ENCODE results near the gene CBFA2T2.
"Not testable (repeated sequence)": the region's sequence is repeated elsewhere in the genome, so short reads cannot be mapped to it uniquely, and the experiment has no call there.

Gene CBFA2T2

GRCh38 chr20:33490023-33490933, at the start of gene CBFA2T2:
TSS of gene CBFA2T2 (plus strand) at chr20:33490096. CDS start at chr20:33490268, 172 bp downstream.
- TF ChIP-seq Cebpa-rat (IDR thresholded peaks at IDR 0.05): no peak
- no peaks in the 10 kb centered on the region for H3K9me3 ChIP-seq (replicated peaks in 1 of 11)
- peaks cover 0 to 14% (median 0%) of the 10 kb centered on the region in 11 experiments; a peak in 4 of 22 replicates for H3K36me3 ChIP-seq
- peaks cover 0 to 36% (median 23%) of the 10 kb centered on the region in 11 experiments; a peak in 14 of 22 replicates for H4K20me1 ChIP-seq
- no peaks in the 10 kb centered on the region for H3K27me3 ChIP-seq
- H3K4me2 ChIP-seq: peak within 1 kb of the TSS; percentile 79 to 98 (median 90)
- peaks cover 28 to 42% (median 37%) of the 10 kb centered on the region in 10 experiments for H3K4me1 ChIP-seq
- peak within 1 kb of the TSS; percentile 87 to 95 (median 92) for H3K9ac ChIP-seq
- peak within 1 kb of the TSS; percentile 77 to 95 (median 91) for H3K4me3 ChIP-seq
- H3K27ac ChIP-seq: peak within 1 kb of the TSS; percentile 81 to 95 (median 85)

GRCh38 chr20:33440562-33440961, 49.3 kb upstream of the CBFA2T2 start:
- Histone ChIP-seq H3K4me1 (peaks cover 21 to 73% (median 53%) of the 10 kb centered on the region in 10 experiments), H3K27me3 (peaks cover 0 to 13% (median 0%) of the 10 kb centered on the region in 11 experiments; a peak in 1 of 22 replicates), H3K9ac (peak overlapping the region in 1 of 11 experiments; percentile 46; a peak in 4 of 22 replicates), H3K4me2 (peak overlapping the region in 8 of 11 experiments; percentile 89 to 98 (median 96); a peak in 14 of 22 replicates), H3K36me3 (peaks cover 0 to 17% (median 1%) of the 10 kb centered on the region in 11 experiments; a peak in 6 of 22 replicates), H3K27ac (peak overlapping the region in 2 of 11 experiments; percentile 23 to 29; a peak in 3 of 22 replicates)
- not testable (repeated sequence) for H4K20me1 ChIP-seq; H3K4me3 ChIP-seq; H3K9me3 ChIP-seq (replicated peaks in 1 of 11)

- Histone ChIP-seq H3K27me3 (peaks cover 0 to 13% (median 0%) of the 10 kb centered on the region in 11 experiments; a peak in 1 of 22 replicates), H4K20me1 (no peaks in the 10 kb centered on the region; a peak in 2 of 22 replicates), H3K4me3 (no peak overlapping the region; a peak in 1 of 20 replicates), H3K4me1 (peaks cover 21 to 81% (median 61%) of the 10 kb centered on the region in 10 experiments), H3K9me3 (replicated peaks in 1 of 11) (no peaks in the 10 kb centered on the region), H3K27ac (peak overlapping the region in 5 of 11 experiments; percentile 3 to 48 (median 13); a peak in 5 of 22 replicates), H3K36me3 (peaks cover 0 to 14% (median 0%) of the 10 kb centered on the region in 11 experiments; a peak in 2 of 22 replicates), H3K4me2 (peak overlapping the region in 9 of 11 experiments; percentile 89 to 98 (median 96); a peak in 18 of 22 replicates), H3K9ac (peak overlapping the region in 3 of 11 experiments; percentile 26 to 88 (median 46); a peak in 4 of 22 replicates)
- no peak for TF ChIP-seq Cebpa-rat (IDR thresholded peaks at IDR 0.05)
These were observed 48.5 kb upstream of the CBFA2T2 start for GRCh38 chr20:33441142-33441955.

GRCh38 chr20:33442136-33443005, 47.5 kb upstream of the CBFA2T2 start:
- H3K27ac ChIP-seq: peak overlapping the region in 4 of 11 experiments; percentile 75 to 84 (median 78); a peak in 3 of 22 replicates
- peaks cover 0 to 13% (median 0%) of the 10 kb centered on the region in 11 experiments; a peak in 1 of 22 replicates for H3K27me3 ChIP-seq
- no peaks in the 10 kb centered on the region; a peak in 2 of 22 replicates for H4K20me1 ChIP-seq
- H3K9me3 ChIP-seq (replicated peaks in 1 of 11): no peaks in the 10 kb centered on the region
- H3K4me3 ChIP-seq: peak overlapping the region; percentile 79 to 89 (median 84)
- H3K4me2 ChIP-seq: peak overlapping the region; percentile 89 to 98 (median 96)
- TF ChIP-seq Cebpa-rat (IDR thresholded peaks at IDR 0.05): no peak
- peak overlapping the region; percentile 79 to 88 (median 84); a peak in 20 of 22 replicates for H3K9ac ChIP-seq
- H3K4me1 ChIP-seq: peaks cover 29 to 87% (median 70%) of the 10 kb centered on the region in 10 experiments
- H3K36me3 ChIP-seq: peaks cover 0 to 12% (median 0%) of the 10 kb centered on the region in 11 experiments; a peak in 2 of 22 replicates

- Histone ChIP-seq H3K4me3 (peak overlapping the region; percentile 79 to 89 (median 84)), H3K9ac (peak overlapping the region; percentile 79 to 88 (median 84)), H3K9me3 (replicated peaks in 1 of 11) (peaks cover 0 to 3% (median 0%) of the 10 kb centered on the region in 11 experiments; a peak in 4 of 22 replicates), H3K4me1 (peaks cover 29 to 81% (median 64%) of the 10 kb centered on the region in 10 experiments), H3K36me3 (peaks cover 0 to 8% (median 0%) of the 10 kb centered on the region in 11 experiments; a peak in 2 of 22 replicates), H4K20me1 (no peaks in the 10 kb centered on the region; a peak in 2 of 22 replicates), H3K27me3 (peaks cover 0 to 13% (median 0%) of the 10 kb centered on the region in 11 experiments; a peak in 1 of 22 replicates), H3K27ac (peak overlapping the region; percentile 48 to 84 (median 76); a peak in 21 of 22 replicates), H3K4me2 (peak overlapping the region; percentile 89 to 98 (median 96))
- no peak for TF ChIP-seq Cebpa-rat (IDR thresholded peaks at IDR 0.05)
These were observed 46.8 kb upstream of the CBFA2T2 start for GRCh38 chr20:33443006-33443511.

GRCh38 chr20:33443512-33444239, 46.2 kb upstream of the CBFA2T2 start, which contains the start of gene SNTA1:
TSS of gene SNTA1 (minus strand) at chr20:33443763. CDS start at chr20:33443620, 143 bp downstream.
- Histone ChIP-seq H3K4me1 (peaks cover 29 to 76% (median 61%) of the 10 kb centered on the region in 10 experiments), H3K4me2 (peak within 1 kb of the TSS; percentile 89 to 98 (median 96)), H3K27ac (peak within 1 kb of the TSS; percentile 48 to 84 (median 76); a peak in 21 of 22 replicates), H4K20me1 (no peaks in the 10 kb centered on the region; a peak in 2 of 22 replicates), H3K36me3 (peaks cover 0 to 1% (median 0%) of the 10 kb centered on the region in 11 experiments; a peak in 1 of 22 replicates), H3K27me3 (peaks cover 0 to 13% (median 0%) of the 10 kb centered on the region in 11 experiments; a peak in 1 of 22 replicates), H3K9me3 (replicated peaks in 1 of 11) (peaks cover 0 to 9% (median 6%) of the 10 kb centered on the region in 11 experiments; a peak in 17 of 22 replicates), H3K9ac (peak within 1 kb of the TSS; percentile 79 to 88 (median 84)), H3K4me3 (peak within 1 kb of the TSS; percentile 79 to 89 (median 84))
- TF ChIP-seq Cebpa-rat (IDR thresholded peaks at IDR 0.05): no peak

Data from BLaER1 treated with 17β-estradiol and CSF1 and Interleukin-3, amounts not matched to agents 10 nM and 100 nM (cell line).